ENCODE data around the gene WNT3A.

Gene WNT3A

DNA sequence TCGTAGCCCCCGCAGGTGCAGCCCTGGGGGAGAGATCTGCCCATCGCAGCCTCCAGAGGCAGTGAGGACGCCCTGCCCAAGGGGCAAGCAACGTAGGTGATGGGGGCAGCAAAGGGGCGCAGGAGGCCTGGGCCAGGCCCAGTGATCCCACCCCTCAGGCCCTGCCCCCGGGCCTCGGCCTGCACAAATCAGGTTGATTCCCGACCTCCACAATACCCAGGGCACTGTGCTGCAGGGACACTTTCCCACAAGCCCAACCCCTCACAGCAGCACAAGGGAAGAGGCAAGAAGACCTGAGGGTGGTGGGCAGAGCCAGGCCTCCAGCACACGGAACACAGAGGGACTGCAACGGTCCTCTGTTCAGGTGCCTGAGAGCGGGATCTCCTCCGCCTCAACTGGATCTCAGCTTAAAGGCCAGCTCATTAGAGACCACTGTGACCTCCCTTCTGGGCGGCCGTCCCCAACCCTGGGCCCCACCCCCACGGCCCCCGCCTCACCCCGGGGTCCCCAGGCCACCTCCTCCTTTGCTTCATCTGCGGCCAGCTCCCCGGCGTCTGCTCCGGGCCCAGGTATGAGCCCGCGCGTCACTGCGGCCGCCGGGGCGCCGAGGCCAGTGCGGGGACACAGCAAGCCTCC lies 74.9 kb downstream of the WNT3A start:
- TF ChIP-seq, protein P1, sequence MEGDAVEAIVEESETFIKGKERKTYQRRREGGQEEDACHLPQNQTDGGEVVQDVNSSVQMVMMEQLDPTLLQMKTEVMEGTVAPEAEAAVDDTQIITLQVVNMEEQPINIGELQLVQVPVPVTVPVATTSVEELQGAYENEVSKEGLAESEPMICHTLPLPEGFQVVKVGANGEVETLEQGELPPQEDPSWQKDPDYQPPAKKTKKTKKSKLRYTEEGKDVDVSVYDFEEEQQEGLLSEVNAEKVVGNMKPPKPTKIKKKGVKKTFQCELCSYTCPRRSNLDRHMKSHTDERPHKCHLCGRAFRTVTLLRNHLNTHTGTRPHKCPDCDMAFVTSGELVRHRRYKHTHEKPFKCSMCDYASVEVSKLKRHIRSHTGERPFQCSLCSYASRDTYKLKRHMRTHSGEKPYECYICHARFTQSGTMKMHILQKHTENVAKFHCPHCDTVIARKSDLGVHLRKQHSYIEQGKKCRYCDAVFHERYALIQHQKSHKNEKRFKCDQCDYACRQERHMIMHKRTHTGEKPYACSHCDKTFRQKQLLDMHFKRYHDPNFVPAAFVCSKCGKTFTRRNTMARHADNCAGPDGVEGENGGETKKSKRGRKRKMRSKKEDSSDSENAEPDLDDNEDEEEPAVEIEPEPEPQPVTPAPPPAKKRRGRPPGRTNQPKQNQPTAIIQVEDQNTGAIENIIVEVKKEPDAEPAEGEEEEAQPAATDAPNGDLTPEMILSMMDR (IDR thresholded peaks at IDR 0.05): no peak
- no peak for DNase-seq (ENCODE audit: low spot score)
- Histone ChIP-seq H3K4me3 (peak overlapping the region; percentile 85), H3K27ac (peak overlapping the region; percentile 97 to 99)

DNA sequence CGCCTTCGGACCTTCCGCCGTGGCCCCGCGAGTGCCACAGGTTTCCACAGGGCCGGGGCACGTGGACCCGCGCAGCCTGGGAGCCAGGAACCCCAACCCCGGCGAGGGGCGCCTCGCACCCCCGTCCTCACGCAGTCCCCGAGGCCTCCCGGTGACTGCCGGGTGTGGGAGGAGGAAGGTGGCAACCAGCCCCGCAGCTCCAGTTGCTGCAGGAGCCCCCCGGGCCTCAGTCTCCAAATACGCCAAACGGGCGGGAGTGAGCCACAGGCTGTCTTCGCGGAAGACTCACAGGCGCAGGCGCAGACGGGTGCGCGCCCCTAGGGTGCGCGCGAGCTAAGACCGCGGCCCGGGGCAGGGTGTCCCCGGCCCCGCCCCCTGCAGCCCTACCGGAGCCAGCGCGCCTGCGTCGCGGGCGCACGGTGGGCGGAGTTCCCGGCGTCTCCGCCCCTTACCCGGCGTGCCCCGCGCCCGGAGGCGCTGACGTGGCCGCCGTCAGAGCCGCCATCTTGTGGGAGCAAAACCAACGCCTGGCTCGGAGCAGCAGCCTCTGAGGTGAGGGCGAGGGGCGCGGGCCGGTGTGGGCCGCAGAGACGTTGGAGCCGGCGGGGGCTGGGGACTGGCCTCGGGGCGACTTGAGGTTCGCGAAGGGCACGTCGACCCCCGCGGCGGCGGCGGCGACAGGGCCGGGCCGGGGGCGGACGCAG lies 75.6 kb downstream of the WNT3A start, which contains the start of gene ARF1:
ARF1 (plus strand) TSS at position 495 of the 704 bp plus-strand sequence. CDS start 14,407 bp downstream, outside the sequence.
- peak; percentile 93 for DNase-seq (ENCODE audit: low spot score)
- TF ChIP-seq, protein P1 (IDR thresholded peaks at IDR 0.05): no peak
- H3K4me3 ChIP-seq: peak within 1 kb of the TSS; percentile 85
- peak within 1 kb of the TSS; percentile 97 to 99 for H3K27ac ChIP-seq

DNA sequence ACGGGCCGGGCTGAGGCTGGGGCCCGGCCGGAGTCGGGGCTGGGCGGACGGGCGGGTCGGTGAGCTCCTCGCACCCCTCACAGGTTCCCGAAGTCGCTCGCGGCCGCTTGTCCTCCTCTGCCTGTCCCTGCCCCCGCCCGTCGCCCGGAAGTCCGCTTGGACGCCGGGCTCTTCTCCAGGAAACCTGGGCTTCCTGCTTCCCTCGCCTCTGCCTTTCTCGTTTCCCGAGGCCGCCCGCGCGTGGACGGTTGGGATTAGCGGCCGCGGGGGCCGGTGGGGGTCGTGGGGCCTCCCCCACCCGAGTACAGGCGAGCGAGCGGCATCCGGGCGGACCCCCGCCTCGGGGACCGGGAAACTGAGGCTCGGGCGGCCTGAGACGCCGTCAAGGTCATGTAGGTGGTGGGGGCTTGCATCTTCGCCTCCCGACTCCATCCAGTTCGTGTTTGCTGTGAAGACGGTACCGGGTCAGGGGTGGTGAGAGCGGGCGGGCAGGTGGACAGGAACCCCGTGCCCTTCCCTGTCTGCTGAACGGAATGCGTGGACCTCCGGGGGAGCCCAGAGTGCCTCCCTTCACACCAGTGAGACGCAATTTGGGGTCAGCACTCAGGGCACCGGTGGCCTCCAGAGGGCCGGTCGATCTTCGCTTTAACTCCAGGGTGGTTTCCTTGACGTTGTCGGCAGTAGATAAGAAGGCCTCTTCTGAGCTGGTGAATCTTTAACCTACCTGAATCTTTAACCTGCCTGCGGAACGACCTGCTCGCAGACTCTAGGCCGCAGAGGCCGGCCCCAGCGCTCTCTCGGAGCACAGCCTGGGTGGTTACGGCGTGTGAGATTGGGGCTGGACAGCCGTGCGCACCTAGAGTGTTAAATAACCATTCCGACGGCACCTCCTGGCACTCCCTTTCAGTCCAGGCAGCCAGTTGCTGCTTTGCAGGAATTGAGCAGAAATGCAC lies 76.4 kb downstream of the WNT3A start:
- H3K4me3 ChIP-seq: peak overlapping the region; percentile 85
- TF ChIP-seq, protein P1 (IDR thresholded peaks at IDR 0.05): no peak
- H3K27ac ChIP-seq: peak overlapping the region; percentile 97 to 99
- no peak for DNase-seq (ENCODE audit: low spot score)

DNA sequence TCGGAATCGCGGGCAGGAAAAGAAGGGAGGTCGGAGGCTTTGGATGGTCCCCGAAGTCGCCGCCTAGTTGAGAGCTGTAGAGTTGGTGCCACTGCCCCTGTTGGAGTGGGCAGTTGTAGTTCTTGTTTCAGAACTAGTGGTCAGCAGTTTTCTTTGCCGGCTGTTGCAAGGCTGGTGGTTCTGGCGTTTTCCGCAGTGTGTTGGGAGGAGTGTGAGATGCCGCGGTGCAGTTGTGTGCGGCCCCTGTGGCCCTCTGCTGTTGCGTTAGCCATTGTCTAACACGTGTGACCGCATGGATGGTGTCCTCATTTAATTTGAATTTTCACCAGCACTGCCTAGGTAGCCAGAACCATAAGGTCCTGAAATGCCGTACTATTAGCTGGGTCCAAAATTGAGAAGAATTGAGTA lies 77.1 kb downstream of the WNT3A start:
- Histone ChIP-seq H3K4me3 (peak overlapping the region; percentile 85), H3K27ac (peak overlapping the region; percentile 97 to 99)
- no peak for DNase-seq (ENCODE audit: low spot score)
- TF ChIP-seq, protein P1 (IDR thresholded peaks at IDR 0.05): no peak

GRCh38 chr1:228084325-228084724 lies 77.5 kb downstream of the WNT3A start:
- TF ChIP-seq, protein P1 (IDR thresholded peaks at IDR 0.05): no peak
- no peak for DNase-seq (ENCODE audit: low spot score)
- peak overlapping the region; percentile 97 to 99 for H3K27ac ChIP-seq
- H3K4me3 ChIP-seq: peak overlapping the region; percentile 85

- H3K4me3 ChIP-seq: peak overlapping the region; percentile 85
- H3K27ac ChIP-seq: peak overlapping the region; percentile 97 to 99
- TF ChIP-seq, protein P1 (IDR thresholded peaks at IDR 0.05): no peak
- DNase-seq (ENCODE audit: low spot score): no peak
Observed at GRCh38 chr1:228084797-228085196, 78.0 kb downstream of the WNT3A start.
